ENCODE measurements around the gene GPR135.

DNA sequence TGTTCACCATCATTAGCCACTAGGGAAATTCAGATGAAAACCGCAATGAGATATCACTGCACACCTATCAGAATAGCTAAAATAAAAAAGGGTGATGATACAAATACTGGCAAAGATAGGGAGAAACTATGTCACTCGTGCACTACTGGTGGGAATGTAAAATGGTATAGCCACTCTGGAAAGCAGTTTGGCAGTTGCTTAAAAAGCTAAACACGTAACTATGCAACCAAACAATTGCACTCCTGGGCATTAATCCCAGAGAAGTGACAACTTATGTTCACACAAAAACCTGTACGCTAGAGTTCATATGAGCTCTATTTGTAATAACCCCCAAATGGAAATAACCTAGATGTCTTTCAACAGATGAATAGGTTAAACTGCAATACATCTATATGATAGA lies 35.4 kb downstream of the GPR135 start:
- TF ChIP-seq TAF1 (IDR thresholded peaks at IDR 0.05; ENCODE audit: borderline replicate concordance, insufficient read depth, low read length) (no peak), POLR2AphosphoS5 (IDR thresholded peaks at IDR 0.05; ENCODE audit: low read depth, low read length) (no peak), SIN3A (IDR thresholded peaks at IDR 0.05; ENCODE audit: borderline replicate concordance, insufficient read depth, low read length) (no peak)

Measured in PFSK-1 (cell line).